HG03139 (cell line): ENCODE data around the gene GPS1.

Source experiments
- ATAC-seq: cut with Tn5 transposase; IDR thresholded peaks from one replicate; pipeline ENCODE4 v1.9.1; 2021; ENCODE audit not compliant: unreplicated experiment

Gene GPS1

DNA sequence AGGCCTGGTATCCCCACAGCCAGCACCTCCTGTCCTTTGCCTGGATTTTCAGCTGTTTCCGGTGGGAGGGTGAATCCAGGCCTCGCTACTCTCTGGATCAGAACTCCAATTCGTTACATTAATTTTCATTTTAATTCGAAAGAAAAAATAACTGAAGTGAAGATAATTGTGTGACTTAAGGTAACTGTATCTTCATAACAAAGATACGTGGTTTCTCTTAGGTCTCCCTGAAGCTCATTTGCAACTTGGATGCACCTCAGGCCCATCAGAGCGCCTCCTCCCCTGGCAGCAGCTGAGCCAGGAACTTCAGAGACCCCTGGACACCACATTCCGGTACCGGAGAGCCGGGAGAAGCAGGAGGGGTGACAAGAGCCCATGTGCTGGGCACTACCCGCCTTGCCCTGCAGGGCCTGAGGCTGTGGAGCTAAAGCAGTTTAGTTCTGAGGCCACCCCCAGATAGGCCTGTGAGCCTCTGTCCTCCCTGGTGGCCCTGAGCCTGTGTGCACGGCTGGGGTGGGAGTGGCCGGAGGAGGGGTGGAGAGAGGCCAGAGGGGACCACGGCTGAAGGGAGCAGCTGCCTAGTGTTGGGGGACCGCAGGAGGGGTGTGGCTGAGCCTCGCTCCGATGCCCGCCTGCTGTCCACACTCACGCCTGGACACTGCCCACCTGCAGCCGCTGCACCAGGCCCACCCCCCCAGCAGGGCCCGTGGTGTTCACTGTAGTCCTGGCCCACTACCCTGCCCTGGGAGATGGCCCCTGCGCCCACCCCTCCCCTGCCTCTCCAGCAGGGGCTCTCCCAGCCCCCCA is 25.3 kb downstream of the GPS1 start:
- ATAC-seq, result no peak

DNA sequence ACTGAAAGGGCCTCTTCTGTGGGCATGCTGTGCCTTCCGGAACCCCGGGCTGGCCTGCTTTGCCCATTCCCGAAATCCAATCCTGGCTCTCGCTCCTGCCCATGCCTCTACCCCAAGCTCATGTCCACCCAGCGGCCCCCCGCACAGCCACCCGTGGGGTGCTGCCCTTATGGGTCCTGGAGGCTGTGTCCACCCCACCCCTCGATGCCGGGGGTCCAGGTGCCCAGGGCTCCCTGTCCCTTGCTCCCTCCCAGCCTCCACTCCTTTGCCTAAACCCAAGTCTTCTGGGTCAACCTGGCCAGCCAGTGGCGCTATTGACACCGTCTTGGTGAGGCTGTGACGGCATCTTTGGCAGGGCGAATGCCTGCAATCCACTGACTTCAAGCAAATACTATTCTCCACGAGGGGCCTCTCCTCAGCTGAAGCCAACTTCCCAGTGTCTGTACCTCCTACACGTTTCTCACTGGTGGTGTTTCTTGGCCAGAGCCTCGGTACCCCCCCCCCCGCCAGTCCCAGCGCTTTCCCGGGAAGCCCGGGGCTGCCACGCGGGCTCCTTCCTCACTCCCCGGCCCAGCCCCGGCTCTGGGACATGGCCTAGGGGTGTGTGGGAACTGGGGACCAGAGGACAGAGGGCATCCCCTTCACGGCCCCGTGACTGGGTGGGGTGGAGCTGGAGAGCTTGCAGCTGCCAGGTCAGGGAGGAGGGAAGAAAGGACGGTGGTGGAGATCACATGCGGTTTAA is 26.1 kb downstream of the GPS1 start:
- ATAC-seq, result no peak

DNA sequence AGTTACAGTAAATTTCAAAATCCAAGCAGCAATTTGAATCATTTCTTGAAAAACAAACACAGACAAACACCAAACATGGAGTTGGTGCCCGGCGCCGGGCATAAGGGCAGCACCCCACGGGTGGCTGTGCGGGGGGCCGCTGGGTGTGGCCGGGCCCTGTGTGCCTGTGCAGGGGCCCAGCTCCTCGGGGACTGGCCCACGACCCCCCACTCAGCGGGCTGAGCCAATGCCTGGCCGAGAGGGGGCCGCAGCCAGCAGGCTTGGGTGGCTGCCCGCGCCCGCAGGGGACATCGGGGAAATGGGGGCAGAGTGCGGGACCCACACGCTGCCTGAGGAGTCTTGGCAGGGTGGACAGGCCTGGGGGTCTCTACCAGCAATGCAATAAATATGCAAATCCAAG is 26.7 kb downstream of the GPS1 start:
- ATAC-seq, result no peak

GRCh38 chr17:82079001-82079677 is 27.4 kb downstream of the GPS1 start:
- ATAC-seq, result no peak

DNA sequence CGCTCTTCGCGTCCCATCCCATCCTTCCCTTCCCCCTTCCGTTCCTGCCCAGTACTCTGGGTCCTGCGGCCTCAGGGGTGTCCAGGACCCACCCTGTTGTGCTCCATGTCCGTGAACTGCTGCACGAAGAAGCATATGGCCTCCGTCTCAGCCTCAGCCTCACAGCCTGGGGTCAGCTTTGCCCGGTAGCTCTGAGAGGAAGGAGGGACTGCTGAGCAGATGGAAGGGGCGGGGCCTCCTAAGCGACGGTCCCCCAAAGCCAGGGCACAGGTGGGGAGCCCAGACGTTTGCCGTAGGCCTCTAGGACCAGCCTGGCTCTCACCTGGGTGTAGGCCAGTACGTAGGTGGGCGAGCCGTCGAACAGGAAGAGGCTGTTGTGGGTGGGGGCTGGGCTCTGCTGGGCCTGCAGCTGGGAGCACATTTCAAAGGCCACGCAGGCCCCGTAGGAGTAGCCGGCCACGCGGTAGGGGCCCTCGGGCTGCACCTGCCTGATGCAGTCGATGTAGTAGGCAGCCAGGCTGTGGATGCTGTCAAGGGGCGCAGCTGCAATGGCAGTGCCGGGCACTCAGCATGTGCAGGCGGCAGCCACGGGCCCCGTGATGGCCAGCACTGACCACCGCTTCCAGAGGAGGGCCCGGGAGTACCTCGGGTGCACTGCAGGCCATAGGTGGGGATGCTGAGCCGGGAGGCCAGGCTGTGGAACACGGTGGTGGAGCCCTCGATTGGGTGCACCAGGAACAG is 28.5 kb downstream of the GPS1 start:
- no peak for ATAC-seq

DNA sequence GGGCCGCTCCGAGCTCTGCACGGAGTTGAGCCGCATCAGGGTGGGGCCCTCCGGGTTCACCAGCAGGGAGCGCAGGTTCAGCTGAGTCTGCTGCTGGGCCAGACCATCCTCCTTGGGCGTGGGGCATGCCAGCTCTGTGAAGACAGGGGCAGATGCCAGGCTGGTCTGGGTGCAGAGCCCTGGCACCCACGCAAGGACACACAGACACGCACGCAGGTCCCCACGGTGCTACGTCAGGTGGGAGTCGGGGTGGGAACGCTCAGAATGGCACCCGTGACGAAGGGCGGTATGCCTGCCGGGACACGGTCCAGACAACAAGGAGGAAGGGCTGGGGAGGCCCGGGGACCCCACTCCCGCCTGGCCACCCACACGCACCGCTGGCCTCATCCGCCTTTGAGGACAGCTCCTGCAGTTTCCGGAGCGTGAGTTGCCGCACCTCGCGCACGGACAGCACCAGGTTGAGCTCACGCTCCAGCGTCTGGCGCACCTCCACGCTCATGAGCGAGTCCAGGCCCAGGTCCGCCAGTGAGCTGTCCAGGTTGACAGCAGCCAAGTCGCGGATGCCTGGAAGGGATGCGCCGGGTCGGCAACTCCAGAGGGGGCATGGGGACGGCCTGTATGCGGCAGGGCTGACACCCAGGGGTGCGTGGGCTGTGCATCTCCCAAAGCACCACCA is 29.2 kb downstream of the GPS1 start:
- no peak for ATAC-seq

GRCh38 chr17:82081546-82081945 is 29.8 kb downstream of the GPS1 start:
- ATAC-seq, result no peak

- no peak for ATAC-seq
These were observed 30.3 kb downstream of the GPS1 start for GRCh38 chr17:82081966-82082365.

GRCh38 chr17:82082456-82082855 is 30.8 kb downstream of the GPS1 start:
- no peak for ATAC-seq

DNA sequence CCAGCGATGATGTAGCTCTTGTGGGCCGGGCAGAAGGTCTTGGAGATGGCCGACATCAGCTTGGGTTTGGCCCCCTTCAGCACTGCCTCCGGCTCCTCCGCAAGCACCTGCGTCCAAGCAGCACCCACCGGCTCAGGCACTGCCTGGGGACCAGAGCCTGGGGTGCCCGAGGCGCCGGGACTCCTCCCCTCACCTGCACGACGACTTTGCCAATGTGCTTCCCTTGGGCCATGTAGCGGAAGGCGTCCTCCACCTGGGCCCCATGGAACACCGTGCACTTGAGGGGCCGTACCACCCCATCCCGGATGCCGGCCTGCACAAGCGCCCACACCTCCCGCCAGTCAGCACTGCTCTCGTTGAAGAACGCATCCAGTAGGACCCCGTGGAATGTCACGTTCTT is 31.3 kb downstream of the GPS1 start:
- ATAC-seq, result no peak

DNA sequence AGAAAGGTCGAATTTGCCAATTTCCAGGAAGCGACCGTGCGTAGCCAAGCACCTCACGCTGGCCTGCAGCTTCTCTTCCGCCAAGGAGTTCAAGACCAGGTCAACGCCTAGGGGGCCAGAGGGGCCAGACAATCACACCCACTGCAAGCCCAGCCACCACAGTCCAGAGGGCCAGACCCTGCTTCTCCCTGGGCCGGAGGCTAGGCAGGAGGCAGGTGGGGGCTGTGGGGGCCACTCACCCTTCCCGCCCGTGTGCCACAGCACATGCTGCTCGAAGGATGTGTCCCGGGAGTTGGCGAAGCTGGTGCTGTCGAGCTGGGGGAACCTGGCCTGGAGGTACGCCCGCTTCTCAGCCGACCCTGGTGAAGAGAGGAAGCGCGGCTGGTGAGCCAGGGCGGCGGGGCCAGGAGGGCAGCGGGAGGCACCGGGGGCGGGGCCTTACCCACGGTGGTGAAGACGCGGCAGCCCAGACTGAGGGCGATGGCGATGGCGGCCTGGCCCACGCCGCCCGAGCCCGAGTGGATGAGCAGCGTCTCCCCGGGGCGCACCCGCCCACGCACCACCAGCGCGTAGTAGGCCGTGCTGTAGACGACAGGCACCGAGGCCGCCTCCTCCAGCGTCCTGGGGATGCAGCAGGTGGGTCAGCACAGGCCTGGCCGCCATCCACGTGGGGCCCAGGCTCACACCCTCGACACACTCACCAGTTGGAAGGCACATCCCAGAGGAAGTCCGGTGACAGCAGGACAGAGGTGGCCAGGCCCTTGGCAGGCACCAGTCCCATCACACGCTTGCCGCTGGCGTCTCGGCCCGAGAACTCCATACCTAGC is 32.0 kb downstream of the GPS1 start:
- no peak for ATAC-seq

GRCh38 chr17:82084373-82085030 is 32.8 kb downstream of the GPS1 start:
- no peak for ATAC-seq

DNA sequence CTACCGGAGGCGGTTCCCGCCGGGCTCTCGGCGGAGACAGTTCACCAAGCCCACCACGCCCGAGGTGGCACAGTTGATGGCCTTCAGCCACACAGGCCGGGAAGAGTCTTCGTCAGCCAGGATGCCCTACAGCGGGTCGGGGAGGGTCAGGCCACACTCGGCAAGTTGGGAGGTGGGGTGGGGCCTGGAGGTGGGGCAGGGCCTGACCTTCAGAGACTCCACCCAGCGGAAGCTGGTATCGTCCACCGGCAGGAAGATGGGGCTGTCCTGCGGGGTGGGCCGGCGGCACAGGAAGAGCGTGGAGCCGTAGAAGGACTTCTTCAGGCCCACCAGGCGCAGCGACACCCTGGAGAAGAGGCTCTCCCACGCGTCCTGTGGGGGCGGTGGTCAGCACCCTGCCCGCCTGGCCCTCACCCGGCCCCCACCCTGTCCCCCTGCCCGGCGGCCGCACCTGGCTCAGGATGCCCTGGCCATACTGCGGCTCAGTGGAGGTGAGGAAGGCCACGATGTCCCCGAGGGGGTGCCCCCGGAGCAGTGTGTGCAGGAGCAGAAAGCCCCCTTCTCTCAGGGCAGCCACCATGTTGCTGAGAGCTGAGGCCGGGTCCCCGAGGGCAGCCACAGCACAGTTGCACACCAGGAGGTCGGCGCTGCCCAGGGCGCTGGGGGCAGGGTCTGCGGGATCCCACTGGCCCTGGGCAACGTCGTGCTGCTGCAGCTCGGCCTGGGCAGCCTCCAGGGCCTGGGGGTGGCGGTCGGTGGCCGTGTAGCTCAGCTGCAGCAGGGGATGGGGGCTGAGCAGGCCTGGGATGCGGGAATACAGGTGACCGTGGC is 33.5 kb downstream of the GPS1 start:
- no peak for ATAC-seq

- ATAC-seq, result no peak
These were observed 34.5 kb downstream of the GPS1 start for GRCh38 chr17:82085931-82086764.

DNA sequence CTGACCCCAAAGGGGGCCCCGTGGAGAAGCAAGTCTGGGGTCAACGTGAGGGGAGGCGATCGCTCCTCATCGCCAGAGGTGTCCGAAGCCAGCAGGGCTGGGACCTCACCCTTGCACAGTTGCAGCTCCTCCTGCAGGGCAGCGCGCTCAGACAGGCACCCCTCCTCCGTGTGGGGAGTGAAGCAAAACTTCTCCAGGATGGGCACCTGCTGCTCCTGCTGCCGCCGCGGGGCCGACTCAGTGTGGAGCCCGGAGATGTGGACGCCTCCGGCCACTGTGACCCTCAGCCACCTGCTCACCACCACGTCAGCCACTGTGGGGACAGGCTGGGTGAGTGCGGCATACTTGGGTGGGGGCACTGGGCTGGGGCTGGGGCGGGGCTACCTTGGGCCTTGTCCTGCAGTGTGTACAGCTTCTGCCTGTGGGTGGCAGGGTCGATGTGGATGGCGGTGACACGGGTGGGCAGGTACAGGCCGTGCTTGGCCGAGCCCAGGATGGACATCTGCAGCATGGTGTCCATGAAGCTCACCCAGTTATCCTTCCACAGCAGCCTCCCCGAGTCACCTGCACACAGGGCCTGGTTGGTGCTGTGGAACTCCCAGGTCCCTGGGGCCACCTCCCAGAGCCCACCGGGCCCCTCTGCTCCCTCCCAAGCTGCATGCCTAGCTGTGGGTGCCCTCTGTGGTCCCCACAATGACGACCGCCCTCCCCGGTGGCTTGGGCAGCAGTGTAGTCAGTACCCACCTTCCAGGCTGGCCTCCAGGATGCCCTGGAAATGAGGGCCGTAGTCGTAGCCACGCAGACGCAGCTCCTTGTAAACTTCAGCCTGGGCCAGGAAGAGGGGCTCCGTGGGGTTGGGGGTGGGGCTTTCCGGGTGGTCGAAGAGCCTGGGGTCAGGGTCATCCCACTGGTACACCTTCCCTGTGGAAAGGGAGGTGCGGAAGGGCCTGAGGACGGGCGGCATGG is 35.5 kb downstream of the GPS1 start:
- ATAC-seq, result no peak
